GM23338 (cell line): ENCODE data around the gene PIWIL4. TPM values are rescaled to one million over a fixed set of nuclear protein-coding genes. Genes with fewer than 3 reads are reported as not detected.

Source experiments
- ATAC-seq: fragments of 200-7000 bp; cut with Tn5 transposase; 3 replicates; pipeline ENCODE4 v1.9.1; 2020
- DNase-seq: peaks from one replicate; pipeline ENCODE4 v3.0.0-alpha.2; 2015; ENCODE audit warnings: low spot score
- H2AFZ ChIP-seq: fragments of 200-600 bp; sonication (generic); 2 replicates; pipeline ENCODE4 v1.8.0; 2016; ENCODE audit warnings: antibody characterized with exemption, mild to moderate bottlenecking, moderate library complexity
- H3F3A ChIP-seq: fragments of 200-600 bp; sonication (generic); replicated peaks from 2 replicates; pipeline ENCODE4 v1.8.0; 2017; ENCODE audit warnings: antibody characterized with exemption, mixed run types, low read depth
- H3K27ac ChIP-seq: fragments of 200-600 bp; sonication (generic); 2 replicates; pipeline ENCODE4 v1.6.1; 2016; ENCODE audit warnings: low read depth
- H3K27me3 ChIP-seq: fragments of 200-600 bp; sonication (generic); 2 replicates; pipeline ENCODE4 v1.8.0; 2016; ENCODE audit warnings: mild to moderate bottlenecking, mixed run types, moderate library complexity; ENCODE audit not compliant: insufficient read depth
- H3K36me3 ChIP-seq: fragments of 200-600 bp; sonication (generic); 2 replicates; pipeline ENCODE4 v1.8.0; 2016; ENCODE audit warnings: mild to moderate bottlenecking; ENCODE audit not compliant: insufficient read depth
- H3K4me1 ChIP-seq: fragments of 200-600 bp; sonication (generic); 2 replicates; pipeline ENCODE4 v1.8.0; 2016; ENCODE audit warnings: mild to moderate bottlenecking, moderate library complexity; ENCODE audit not compliant: insufficient read depth
- H3K4me2 ChIP-seq: fragments of 200-600 bp; sonication (generic); 2 replicates; pipeline ENCODE4 v1.7.1; 2017; ENCODE audit warnings: mixed run types
- H3K4me3 ChIP-seq: fragments of 200-600 bp; sonication (generic); 2 replicates; pipeline ENCODE4 v1.6.1; 2016; ENCODE audit warnings: mixed run types
- H3K79me2 ChIP-seq: fragments of 200-600 bp; sonication (generic); replicated peaks from 2 replicates; pipeline ENCODE4 v1.8.0; 2017; ENCODE audit warnings: mild to moderate bottlenecking; ENCODE audit not compliant: insufficient read depth
- H3K9me2 ChIP-seq: fragments of 200-600 bp; sonication (generic); 2 replicates; pipeline ENCODE4 v1.8.0; 2017; ENCODE audit not compliant: insufficient read depth
- H4K20me1 ChIP-seq: fragments of 200-600 bp; sonication (generic); replicated peaks from 2 replicates; pipeline ENCODE4 v1.8.0; 2017; ENCODE audit warnings: mild to moderate bottlenecking; ENCODE audit not compliant: insufficient read depth
- H3K27ac Mint-ChIP-seq: 2 replicates; pipeline ENCODE4 v1.8.0; 2020; ENCODE audit warnings: inconsistent platforms, mild to moderate bottlenecking, moderate library complexity, mixed read lengths
- H3K27me3 Mint-ChIP-seq: 3 replicates; pipeline ENCODE4 v1.8.0; 2022; ENCODE audit warnings: low read depth, mild to moderate bottlenecking, moderate library complexity, mixed read lengths, inconsistent platforms; ENCODE audit not compliant: insufficient read depth, poor library complexity
- H3K36me3 Mint-ChIP-seq: 3 replicates; pipeline ENCODE4 v1.8.0; 2021; ENCODE audit warnings: low read depth, mild to moderate bottlenecking, inconsistent platforms, moderate library complexity, mixed read lengths
- H3K4me1 Mint-ChIP-seq: 3 replicates; pipeline ENCODE4 v1.8.0; 2020; ENCODE audit warnings: mild to moderate bottlenecking, inconsistent platforms, mixed read lengths
- H3K4me3 Mint-ChIP-seq: 3 replicates; pipeline ENCODE4 v1.8.0; 2021; ENCODE audit warnings: moderate library complexity, mild to moderate bottlenecking, inconsistent platforms, mixed read lengths
- H3K9me3 Mint-ChIP-seq: 3 replicates; pipeline ENCODE4 v1.8.0; 2020; ENCODE audit warnings: moderate library complexity, mild to moderate bottlenecking, inconsistent platforms, mixed read lengths
- CTCF ChIP-seq, 2 experiments: fragments of 200-600 bp in 1 of 2; sonication (generic) in 1 of 2; conservative IDR thresholded peaks; 2 replicates each; pipeline versions ENCODE4 v1.5.1 to v1.6.1; 2016 to 2017; ENCODE audit warnings: antibody characterized with exemption in 2 of 2, low read depth in 2 of 2, mild to moderate bottlenecking in 2 of 2, moderate library complexity in 1 of 2
- EZH2phosphoT487 ChIP-seq: fragments of 200-600 bp; sonication (generic); IDR thresholded peaks from one replicate; pipeline ENCODE4 v1.8.1; 2018; ENCODE audit warnings: antibody characterized with exemption; ENCODE audit not compliant: unreplicated experiment
- ZNF331 ChIP-seq: fragments of 250-450 bp; sonication (Bioruptor Pico); IDR thresholded peaks from 2 replicates; pipeline ENCODE4 v1.5.0; 2020; ENCODE audit warnings: low read depth, mild to moderate bottlenecking, moderate library complexity
- ZNF462 ChIP-seq: fragments of 250-450 bp; sonication (Bioruptor Pico); IDR thresholded peaks from 2 replicates; pipeline ENCODE4 v1.5.0; 2020; ENCODE audit warnings: mild to moderate bottlenecking, moderate library complexity
- polyA plus RNA-seq: library from polyadenylated mRNA; unstranded; fragments of >200 nt; fragmentation: Nextera tagmentation; extraction: Ambion mirVana; gene quantifications from 2 replicates; pipeline ENCODE4 v1.2.1, GENCODE V29; 2016
- total RNA-seq: library from RNA; depleted of rRNA; stranded (reverse); fragments of >200 nt; shearing (Covaris generic); gene quantifications from 2 replicates; pipeline ENCODE4 v1.2.3, GENCODE V29; 2014

The PIWIL4 gene
- total and polyA plus RNA-seq, 2 experiments from 2014 or later, result 0.23 to 0.66 TPM

- TF ChIP-seq ZNF462 (CRISPR knock-in tag), result no peak
Observed at GRCh38 chr11:94518300-94518699, 48.9 kb upstream of the PIWIL4 start (continued).

GRCh38 chr11:94519478-94520084 lies 47.6 kb upstream of the PIWIL4 start:
- Mint-ChIP-seq H3K27ac (no peak overlapping the region), H3K9me3 (no peaks in the 10 kb centered on the region)
- no peak overlapping the region for H2AFZ ChIP-seq

More at GRCh38 chr11:94519478-94520084, 47.6 kb upstream of the PIWIL4 start:
- no peaks in the 10 kb centered on the region for H3K4me1 ChIP-seq
- no peak for ATAC-seq
- H3F3A ChIP-seq, result no peaks in the 10 kb centered on the region
- no peaks in the 10 kb centered on the region for H3K36me3 ChIP-seq
- DNase-seq, result peak; percentile 62
- H3K79me2 ChIP-seq, result no peaks in the 10 kb centered on the region
- H3K27ac ChIP-seq, result no peak overlapping the region
- H3K4me3 ChIP-seq, result no peak overlapping the region
- no peaks in the 10 kb centered on the region for H3K27me3 Mint-ChIP-seq
- no peaks in the 10 kb centered on the region for H3K4me1 Mint-ChIP-seq
- peak; percentile 53 to 93 for TF ChIP-seq CTCF (conservative IDR thresholded peaks at IDR 0.05; ENCODE audit: low read depth in 2 of 2)
- TF ChIP-seq ZNF331 (CRISPR knock-in tag), result no peak
- no peak for TF ChIP-seq EZH2phosphoT487
- no peaks in the 10 kb centered on the region for H3K27me3 ChIP-seq
- H3K4me3 Mint-ChIP-seq, result no peak overlapping the region
- no peak overlapping the region for H3K4me2 ChIP-seq
- H3K9me2 ChIP-seq, result no peaks in the 10 kb centered on the region
- no peaks in the 10 kb centered on the region for H3K36me3 Mint-ChIP-seq
- H4K20me1 ChIP-seq, result no peaks in the 10 kb centered on the region
